Left ventricle myocardium inferior (tissue), 1 donor: ENCODE data around the gene SLC25A5. TPM values are rescaled to one million over a fixed set of nuclear protein-coding genes. Genes with fewer than 3 reads are reported as not detected.
"Not testable (repeated sequence)": the region's sequence is repeated elsewhere in the genome, so short reads cannot be mapped to it uniquely, and the experiment has no call there.

ENCODE experiments used
- DNase-seq: peaks from one replicate; pipeline ENCODE4 v3.0.0-alpha.2; 2020
- H3K27ac ChIP-seq: fragments of 200-600 bp; replicated peaks from 2 replicates; pipeline ENCODE4 v1.8.0; 2021
- H3K27me3 ChIP-seq: fragments of 200-600 bp; 2 replicates; pipeline ENCODE4 v1.8.0; 2021; ENCODE audit warnings: low read depth
- H3K36me3 ChIP-seq: fragments of 200-600 bp; 2 replicates; pipeline ENCODE4 v1.8.0; 2021
- H3K4me1 ChIP-seq: fragments of 200-600 bp; 2 replicates; pipeline ENCODE4 v1.8.0; 2021
- H3K4me3 ChIP-seq: fragments of 200-600 bp; 2 replicates; pipeline ENCODE4 v1.8.0; 2021; ENCODE audit warnings: mild to moderate bottlenecking, moderate library complexity
- H3K9me3 ChIP-seq: fragments of 200-600 bp; replicated peaks from 2 replicates; pipeline ENCODE4 v1.8.0; 2021
- intact Hi-C: fragments of 100-400 bp; cut with micrococcal nuclease; formaldehyde crosslinking; loops from one replicate; pipeline ENCODE4 v1.11.0; 2022
- total RNA-seq: library from RNA; stranded (reverse); fragmentation: NEBNext Ultra II Directional; extraction: Animal tissue kit (Norgen Biotek cat#: 25700); gene quantifications from one replicate; pipeline ENCODE4 v1.2.1, GENCODE V29; 2021
- TF ChIP-seq, protein P1 (sequence below): fragments of 200-600 bp; IDR thresholded peaks from 2 replicates; pipeline ENCODE4 v1.8.0; 2021; ENCODE audit warnings: antibody characterized with exemption, mild to moderate bottlenecking, borderline replicate concordance
- donor health status: DM: no; HTN: yes; CAD: no; lungs with severe emphysema.

SLC25A5 gene
- total RNA-seq, 1 donor from 2014 or later: 191 TPM

DNA sequence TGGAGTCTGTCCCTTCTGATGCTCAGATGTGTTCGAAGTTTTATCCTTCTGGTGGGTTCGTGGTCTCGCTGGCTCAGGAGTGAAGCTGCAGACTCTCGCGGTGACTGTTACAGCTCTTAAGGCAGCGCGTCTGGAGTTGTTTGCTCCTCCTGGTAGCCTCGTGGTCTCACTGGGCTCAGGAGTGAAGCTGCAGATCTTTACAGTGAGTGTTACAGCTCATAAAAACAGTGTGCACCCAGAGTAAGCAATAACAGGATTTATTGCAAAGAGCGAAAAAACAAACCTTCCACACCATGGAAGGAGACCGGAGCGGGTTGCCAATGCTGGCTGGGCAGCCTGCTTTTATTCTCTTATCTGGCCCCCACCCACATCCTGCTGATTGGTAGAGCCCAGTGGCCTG is 18.5 kb downstream of the SLC25A5 start:
- H3K27ac ChIP-seq: no peak overlapping the region
- no peaks in the 10 kb centered on the region for H3K9me3 ChIP-seq
- H3K4me3 ChIP-seq: no peak overlapping the region
- no peak for DNase-seq
- TF ChIP-seq, protein P1, sequence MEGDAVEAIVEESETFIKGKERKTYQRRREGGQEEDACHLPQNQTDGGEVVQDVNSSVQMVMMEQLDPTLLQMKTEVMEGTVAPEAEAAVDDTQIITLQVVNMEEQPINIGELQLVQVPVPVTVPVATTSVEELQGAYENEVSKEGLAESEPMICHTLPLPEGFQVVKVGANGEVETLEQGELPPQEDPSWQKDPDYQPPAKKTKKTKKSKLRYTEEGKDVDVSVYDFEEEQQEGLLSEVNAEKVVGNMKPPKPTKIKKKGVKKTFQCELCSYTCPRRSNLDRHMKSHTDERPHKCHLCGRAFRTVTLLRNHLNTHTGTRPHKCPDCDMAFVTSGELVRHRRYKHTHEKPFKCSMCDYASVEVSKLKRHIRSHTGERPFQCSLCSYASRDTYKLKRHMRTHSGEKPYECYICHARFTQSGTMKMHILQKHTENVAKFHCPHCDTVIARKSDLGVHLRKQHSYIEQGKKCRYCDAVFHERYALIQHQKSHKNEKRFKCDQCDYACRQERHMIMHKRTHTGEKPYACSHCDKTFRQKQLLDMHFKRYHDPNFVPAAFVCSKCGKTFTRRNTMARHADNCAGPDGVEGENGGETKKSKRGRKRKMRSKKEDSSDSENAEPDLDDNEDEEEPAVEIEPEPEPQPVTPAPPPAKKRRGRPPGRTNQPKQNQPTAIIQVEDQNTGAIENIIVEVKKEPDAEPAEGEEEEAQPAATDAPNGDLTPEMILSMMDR: no peak
- H3K27me3 ChIP-seq: no peaks in the 10 kb centered on the region
- no peaks in the 10 kb centered on the region for H3K36me3 ChIP-seq
- peaks cover 6% of the 10 kb centered on the region for H3K4me1 ChIP-seq
- intact Hi-C loops: no loop called here

DNA sequence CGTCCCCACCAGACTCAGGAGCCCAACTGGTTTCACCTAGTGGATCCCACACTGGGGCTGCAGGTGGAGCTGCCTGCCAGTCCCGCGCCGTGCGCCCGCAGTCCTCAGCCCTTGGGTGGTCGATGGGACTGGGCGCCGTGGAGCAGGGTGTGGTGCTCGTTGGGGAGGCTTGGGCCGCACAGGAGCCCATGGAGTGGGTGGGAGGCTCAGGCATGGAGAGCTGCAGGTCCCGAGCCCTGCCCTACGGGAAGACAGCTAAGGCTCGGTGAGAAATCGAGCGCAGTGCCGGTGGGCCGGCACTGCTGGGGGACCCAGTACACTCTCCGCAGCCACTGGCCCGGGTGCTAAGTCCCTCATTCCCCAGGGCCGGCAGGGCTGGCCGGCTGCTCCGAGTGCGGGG is 19.5 kb downstream of the SLC25A5 start:
- DNase-seq, intact Hi-C loops, H3K36me3 ChIP-seq, H3K4me1 ChIP-seq, H3K9me3 ChIP-seq, H3K4me3 ChIP-seq, H3K27me3 ChIP-seq, H3K27ac ChIP-seq: not testable (repeated sequence)

DNA sequence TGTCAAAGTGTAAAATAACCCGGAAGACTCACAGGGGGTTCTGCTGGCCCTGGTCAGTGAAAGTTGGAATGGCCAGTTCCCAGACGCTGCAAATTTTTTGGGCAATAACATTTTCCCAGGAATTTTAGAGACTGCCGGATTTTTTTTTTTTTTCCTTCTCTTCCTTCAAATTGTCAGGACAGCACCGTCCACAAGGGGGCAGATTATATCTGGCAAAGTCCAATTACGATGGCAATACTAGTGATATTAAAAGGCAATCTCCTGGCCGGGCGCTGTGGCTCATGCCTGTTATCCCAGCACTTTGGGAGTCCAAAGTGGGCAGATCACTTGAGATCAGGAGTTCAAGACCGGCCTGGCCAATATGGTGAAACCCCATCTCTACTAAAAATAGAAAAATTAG is 20.5 kb downstream of the SLC25A5 start:
- Histone ChIP-seq H3K9me3 (no peaks in the 10 kb centered on the region), H3K4me1 (no peaks in the 10 kb centered on the region), H3K27me3 (no peaks in the 10 kb centered on the region), H3K4me3 (no peak overlapping the region), H3K27ac (no peak overlapping the region), H3K36me3 (no peaks in the 10 kb centered on the region)
- no peak for DNase-seq
- intact Hi-C loops: no loop called here
- TF ChIP-seq, protein P1: peak; percentile 64

DNA sequence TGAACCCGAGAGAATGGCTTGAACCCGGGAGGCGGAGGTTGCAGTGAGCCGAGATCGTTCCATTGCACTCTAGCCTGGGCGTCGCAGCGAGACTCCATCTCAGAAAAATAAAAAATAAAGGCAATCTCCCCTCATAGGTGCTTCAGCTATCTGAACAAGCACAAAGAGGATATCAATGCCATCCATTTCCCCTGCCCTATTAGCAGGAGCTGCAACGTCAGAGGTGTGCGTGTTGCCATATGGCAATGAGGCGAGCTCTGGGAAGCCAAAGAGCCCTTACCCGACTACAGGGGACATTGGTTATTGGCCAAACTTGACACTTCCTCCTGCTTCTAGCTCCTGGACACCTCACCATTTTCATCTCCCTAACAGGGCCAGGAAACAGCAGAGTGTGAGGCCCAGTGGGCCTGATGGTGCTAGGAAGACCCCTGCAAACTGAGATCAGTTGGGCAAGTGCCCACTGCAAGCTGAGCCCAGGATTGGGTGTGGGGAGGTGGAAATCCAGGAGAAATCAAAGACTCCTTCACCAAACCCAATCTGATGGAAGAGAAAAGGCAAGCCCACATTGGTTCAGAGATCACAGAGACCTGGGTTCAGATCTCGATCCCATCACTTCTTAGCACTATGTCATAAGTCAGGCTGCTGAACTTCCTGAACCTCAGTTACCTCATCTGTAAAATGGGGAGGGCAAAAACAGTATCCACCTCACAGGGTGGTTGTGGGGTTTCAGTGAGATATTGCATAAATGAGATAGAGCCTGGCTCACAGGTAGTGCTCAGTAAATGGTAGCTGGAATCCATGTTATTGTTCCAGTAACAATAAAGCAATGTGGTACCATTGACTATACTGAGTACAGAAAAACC is 21.2 kb downstream of the SLC25A5 start:
- H3K27me3 ChIP-seq: no peaks in the 10 kb centered on the region
- no peak overlapping the region for H3K4me3 ChIP-seq
- DNase-seq: no peak
- H3K27ac ChIP-seq: no peak overlapping the region
- H3K9me3 ChIP-seq: no peaks in the 10 kb centered on the region
- H3K36me3 ChIP-seq: no peaks in the 10 kb centered on the region
- H3K4me1 ChIP-seq: no peaks in the 10 kb centered on the region
- TF ChIP-seq, protein P1: no peak
- intact Hi-C loops: no loop called here

DNA sequence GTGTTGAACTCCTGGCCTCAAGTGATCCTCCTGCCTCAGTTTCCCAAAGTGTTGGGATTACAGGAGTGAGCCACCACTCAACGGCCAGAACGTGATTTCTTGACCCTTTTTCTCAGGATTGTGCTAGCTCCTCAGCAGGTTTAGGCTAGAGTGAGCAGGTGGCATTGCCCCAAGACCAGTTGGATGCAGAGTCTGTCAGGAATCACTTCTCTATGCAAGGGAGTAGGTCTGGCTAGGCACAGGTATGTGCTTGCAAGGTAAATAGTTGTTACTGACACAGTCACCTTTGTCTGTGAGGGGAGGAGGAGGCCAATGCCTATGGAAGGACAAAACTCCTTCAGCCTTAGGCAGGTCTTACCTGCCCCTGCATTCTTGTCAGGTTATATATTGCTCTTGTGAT is 24.2 kb downstream of the SLC25A5 start:
- TF ChIP-seq, protein P1: no peak
- Histone ChIP-seq H3K36me3 (no peaks in the 10 kb centered on the region), H3K27me3 (no peaks in the 10 kb centered on the region), H3K27ac (no peak overlapping the region), H3K9me3 (no peaks in the 10 kb centered on the region), H3K4me3 (no peak overlapping the region), H3K4me1 (no peaks in the 10 kb centered on the region)
- DNase-seq: no peak
- intact Hi-C loops: no loop called here

DNA sequence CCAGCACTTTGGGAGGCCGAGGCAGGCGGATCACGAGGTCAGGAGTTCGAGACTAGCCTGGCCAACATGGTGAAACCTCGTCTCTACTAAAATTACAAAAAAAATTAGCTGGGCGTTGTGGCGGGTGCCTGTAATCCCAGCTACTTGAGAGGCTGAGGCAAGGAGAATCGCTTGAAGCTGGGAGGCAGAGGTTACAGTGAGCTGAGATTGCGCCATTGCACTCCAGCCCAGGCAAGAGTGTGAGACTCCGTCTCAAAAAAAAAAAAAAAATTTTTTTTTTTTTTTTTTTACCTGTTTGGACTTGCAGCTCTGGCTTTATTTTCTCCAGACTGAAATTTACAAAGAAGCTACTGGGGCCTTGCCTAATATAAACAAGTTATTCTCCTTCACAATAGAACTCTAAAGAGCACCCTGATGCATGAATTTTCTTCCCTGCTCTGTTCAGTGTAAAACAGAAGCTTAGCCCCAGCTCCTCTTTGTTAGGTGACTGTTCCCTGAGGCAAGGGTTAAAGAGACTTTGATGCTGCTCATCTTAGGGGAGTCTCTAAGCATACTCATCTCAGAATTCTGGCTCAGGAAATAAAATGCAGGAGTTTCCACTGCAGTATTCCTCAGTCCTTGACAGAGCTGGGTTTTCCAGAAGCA is 25.7 kb downstream of the SLC25A5 start:
- H3K27me3 ChIP-seq, DNase-seq, intact Hi-C loops, H3K27ac ChIP-seq, H3K9me3 ChIP-seq, H3K36me3 ChIP-seq, H3K4me1 ChIP-seq, H3K4me3 ChIP-seq: not testable (repeated sequence)
